ENCODE results near the gene HDAC11.
A peak's percentile ranks its signal among the peaks of the same experiment; 100 is the strongest.

Gene HDAC11

DNA sequence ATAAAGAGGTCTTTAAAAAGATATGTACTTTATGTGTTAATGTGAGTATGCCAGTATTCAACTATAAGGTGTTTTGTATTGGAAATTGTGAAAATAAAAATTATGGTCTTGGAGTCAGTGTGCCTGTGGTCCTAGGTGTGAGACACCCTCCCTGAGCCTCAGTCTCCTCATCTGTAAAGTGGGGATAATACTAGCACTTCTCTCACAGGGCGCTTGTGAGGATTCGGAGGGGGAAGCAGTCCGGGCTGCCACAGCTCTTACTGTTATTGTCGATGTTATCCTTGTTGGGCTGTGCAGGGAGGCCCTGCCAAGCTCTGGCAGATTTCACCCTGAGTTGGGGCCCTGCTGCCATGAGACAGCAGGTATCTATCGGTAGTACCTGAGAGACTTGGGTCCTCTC is 42.1 kb downstream of the HDAC11 start:
- no peaks in the 10 kb centered on the region for H3K9me3 ChIP-seq (ENCODE audit: low read length)
- H3K4me1 ChIP-seq (ENCODE audit: insufficient read depth, low read length): peaks cover 8% of the 10 kb centered on the region
- no peak overlapping the region for H3K9ac ChIP-seq (ENCODE audit: low read length)
- no peak overlapping the region for H3K4me3 ChIP-seq (ENCODE audit: low read depth in 1 of 2, low read length in 2 of 2)
- no peak overlapping the region for H3K27ac ChIP-seq (ENCODE audit: low read depth, low read length)
- no peaks in the 10 kb centered on the region for H3K36me3 ChIP-seq (ENCODE audit: insufficient read depth, low read length)
- H3K27me3 ChIP-seq (ENCODE audit: control insufficient read depth in 1 of 2, insufficient read depth in 2 of 2, low read length in 2 of 2): no peaks in the 10 kb centered on the region

DNA sequence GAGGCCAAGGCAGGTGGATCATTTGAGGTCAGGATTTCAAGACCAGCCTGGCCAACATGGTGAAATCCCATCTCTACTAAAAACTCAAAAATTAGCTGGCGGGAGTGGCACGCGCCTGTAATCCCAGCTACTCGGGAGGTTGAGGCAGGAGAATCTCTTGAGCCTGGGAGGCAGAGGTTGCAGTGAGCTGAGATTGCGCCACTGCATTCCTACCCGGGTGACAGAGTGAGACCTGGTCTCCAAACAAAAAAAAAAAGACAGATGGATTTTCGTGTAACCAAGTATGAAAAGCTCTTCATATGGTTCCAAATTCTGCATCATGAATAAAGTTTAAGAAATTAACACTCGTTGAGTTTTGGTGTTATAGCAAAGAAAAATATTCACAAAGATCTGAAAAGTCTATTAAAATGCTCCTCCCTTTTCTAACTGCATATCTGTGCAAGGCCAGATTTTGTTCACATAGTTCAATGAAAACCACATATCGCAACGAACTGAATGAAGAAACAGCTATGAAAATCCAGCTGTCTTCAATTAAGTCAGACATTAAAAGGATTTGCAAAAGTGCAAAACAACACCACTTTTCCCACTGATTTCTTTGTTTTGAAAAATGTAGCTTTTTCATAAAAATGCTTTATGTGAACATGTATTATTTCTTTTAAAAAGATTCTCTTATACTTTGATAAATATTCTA is 45.0 kb downstream of the HDAC11 start:
- H3K27ac ChIP-seq (ENCODE audit: low read depth, low read length): no peak overlapping the region

DNA sequence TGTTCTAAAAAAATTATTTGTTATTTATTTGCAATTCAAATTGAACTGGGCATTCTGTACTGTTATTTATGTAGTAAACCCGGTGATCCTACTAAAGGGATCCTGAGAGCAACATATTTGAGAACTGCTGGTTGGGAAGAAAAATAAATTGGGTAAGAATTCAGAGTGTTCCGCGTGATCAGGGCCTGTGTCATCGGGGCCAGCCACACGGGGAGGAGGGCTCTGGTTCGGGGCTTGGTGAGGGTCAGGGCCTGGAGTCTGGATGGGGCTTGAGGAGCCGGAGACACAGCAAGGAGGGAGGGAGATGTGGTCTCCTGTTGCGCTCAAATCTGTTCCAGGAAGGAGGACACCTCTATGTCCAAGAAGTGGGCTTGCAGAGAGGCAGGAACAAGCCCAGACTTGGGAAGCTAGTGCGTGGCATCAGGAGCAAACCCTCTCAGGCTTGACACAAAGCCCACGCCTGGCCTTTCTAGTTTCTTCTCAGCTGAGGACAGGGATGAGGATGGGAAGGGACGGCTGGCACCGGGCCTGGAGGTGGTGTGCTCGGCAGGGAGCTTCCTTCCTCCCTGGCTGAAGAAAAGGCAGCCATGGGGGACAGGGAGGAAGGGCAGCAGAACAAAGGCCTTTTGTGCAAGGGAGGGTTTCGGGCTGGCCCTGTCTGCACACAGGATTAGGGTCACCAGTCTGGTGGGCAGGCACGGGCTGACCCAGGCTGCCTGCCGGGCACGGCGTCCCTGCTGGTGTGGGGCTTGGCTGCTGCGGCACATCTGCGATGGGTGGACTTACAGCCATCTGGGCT is 45.9 kb downstream of the HDAC11 start:
- Histone ChIP-seq H3K27me3 (ENCODE audit: control insufficient read depth in 1 of 2, insufficient read depth in 2 of 2, low read length in 2 of 2) (no peaks in the 10 kb centered on the region), H3K4me3 (ENCODE audit: low read depth in 1 of 2, low read length in 2 of 2) (no peak overlapping the region), H3K9ac (ENCODE audit: low read length) (no peak overlapping the region), H3K36me3 (ENCODE audit: insufficient read depth, low read length) (no peaks in the 10 kb centered on the region), H3K4me1 (ENCODE audit: insufficient read depth, low read length) (no peaks in the 10 kb centered on the region), H3K27ac (ENCODE audit: low read depth, low read length) (peak overlapping the region; percentile 34), H3K9me3 (ENCODE audit: low read length) (no peaks in the 10 kb centered on the region)

More for the DNA sequence above, 45.0 kb downstream of the HDAC11 start:
- Histone ChIP-seq H3K4me3 (ENCODE audit: low read depth in 1 of 2, low read length in 2 of 2) (no peak overlapping the region), H3K4me1 (ENCODE audit: insufficient read depth, low read length) (no peaks in the 10 kb centered on the region), H3K36me3 (ENCODE audit: insufficient read depth, low read length) (no peaks in the 10 kb centered on the region), H3K9ac (ENCODE audit: low read length) (no peak overlapping the region), H3K27me3 (ENCODE audit: control insufficient read depth in 1 of 2, insufficient read depth in 2 of 2, low read length in 2 of 2) (no peaks in the 10 kb centered on the region), H3K9me3 (ENCODE audit: low read length) (no peaks in the 10 kb centered on the region)

DNA sequence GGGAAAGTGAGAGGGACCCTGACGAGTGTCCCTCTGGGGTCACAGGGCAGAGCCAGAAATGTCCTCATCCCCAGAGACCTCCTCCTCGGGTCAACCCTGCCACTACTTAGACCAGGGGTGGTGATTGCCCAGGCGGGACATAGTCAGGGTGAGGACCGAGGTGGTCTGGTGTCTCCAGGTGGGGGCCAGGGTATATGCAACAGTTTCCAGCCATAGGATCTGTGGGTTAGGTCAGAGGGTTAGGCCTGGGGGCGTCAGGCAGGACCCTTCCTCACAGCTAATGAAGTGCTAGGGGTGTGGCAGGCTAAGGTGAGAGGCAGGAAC is 46.5 kb downstream of the HDAC11 start:
- no peaks in the 10 kb centered on the region for H3K4me1 ChIP-seq (ENCODE audit: insufficient read depth, low read length)
- no peak overlapping the region for H3K4me3 ChIP-seq (ENCODE audit: low read depth in 1 of 2, low read length in 2 of 2)
- H3K27ac ChIP-seq (ENCODE audit: low read depth, low read length): peak overlapping the region; percentile 34
- H3K36me3 ChIP-seq (ENCODE audit: insufficient read depth, low read length): no peaks in the 10 kb centered on the region
- H3K9ac ChIP-seq (ENCODE audit: low read length): no peak overlapping the region
- H3K27me3 ChIP-seq (ENCODE audit: control insufficient read depth in 1 of 2, insufficient read depth in 2 of 2, low read length in 2 of 2): no peaks in the 10 kb centered on the region
- H3K9me3 ChIP-seq (ENCODE audit: low read length): no peaks in the 10 kb centered on the region

DNA sequence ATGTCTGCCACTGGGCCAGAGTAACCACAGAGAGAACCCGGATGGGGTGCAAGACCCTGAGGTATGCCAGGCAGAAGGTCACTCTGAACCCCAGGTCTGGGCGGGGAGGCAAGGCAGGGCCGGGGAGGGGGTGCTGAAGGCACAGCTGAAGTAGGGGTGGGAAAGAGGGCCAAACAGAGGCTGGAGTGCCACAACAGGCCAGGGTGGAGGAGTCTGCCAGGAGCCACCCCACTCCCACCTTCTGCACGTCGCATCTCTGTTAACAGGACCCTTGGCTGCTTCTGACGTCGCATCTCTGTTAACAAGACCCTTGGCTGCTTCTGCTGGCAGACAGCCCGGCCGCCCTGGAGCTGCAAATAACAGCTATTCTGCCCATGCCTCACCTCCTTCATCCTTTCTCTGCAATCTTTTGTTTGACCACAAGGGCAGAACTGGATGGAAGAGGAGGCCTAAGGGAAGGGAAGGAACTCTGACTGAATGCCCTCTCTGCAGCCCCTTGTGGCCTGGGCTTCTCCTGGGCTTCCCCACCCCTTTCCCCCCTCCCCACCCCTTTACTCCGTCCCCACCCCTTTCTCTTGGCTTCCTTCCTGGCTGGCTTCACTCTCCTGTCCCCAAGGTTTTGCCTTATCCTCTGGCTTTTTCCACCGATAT is 48.2 kb downstream of the HDAC11 start:
- no peaks in the 10 kb centered on the region for H3K4me1 ChIP-seq (ENCODE audit: insufficient read depth, low read length)
- H3K36me3 ChIP-seq (ENCODE audit: insufficient read depth, low read length): no peaks in the 10 kb centered on the region
- no peak overlapping the region for H3K4me3 ChIP-seq (ENCODE audit: low read depth in 1 of 2, low read length in 2 of 2)
- no peaks in the 10 kb centered on the region for H3K27me3 ChIP-seq (ENCODE audit: control insufficient read depth in 1 of 2, insufficient read depth in 2 of 2, low read length in 2 of 2)
- H3K9me3 ChIP-seq (ENCODE audit: low read length): no peaks in the 10 kb centered on the region
- no peak overlapping the region for H3K9ac ChIP-seq (ENCODE audit: low read length)
- no peak overlapping the region for H3K27ac ChIP-seq (ENCODE audit: low read depth, low read length)

DNA sequence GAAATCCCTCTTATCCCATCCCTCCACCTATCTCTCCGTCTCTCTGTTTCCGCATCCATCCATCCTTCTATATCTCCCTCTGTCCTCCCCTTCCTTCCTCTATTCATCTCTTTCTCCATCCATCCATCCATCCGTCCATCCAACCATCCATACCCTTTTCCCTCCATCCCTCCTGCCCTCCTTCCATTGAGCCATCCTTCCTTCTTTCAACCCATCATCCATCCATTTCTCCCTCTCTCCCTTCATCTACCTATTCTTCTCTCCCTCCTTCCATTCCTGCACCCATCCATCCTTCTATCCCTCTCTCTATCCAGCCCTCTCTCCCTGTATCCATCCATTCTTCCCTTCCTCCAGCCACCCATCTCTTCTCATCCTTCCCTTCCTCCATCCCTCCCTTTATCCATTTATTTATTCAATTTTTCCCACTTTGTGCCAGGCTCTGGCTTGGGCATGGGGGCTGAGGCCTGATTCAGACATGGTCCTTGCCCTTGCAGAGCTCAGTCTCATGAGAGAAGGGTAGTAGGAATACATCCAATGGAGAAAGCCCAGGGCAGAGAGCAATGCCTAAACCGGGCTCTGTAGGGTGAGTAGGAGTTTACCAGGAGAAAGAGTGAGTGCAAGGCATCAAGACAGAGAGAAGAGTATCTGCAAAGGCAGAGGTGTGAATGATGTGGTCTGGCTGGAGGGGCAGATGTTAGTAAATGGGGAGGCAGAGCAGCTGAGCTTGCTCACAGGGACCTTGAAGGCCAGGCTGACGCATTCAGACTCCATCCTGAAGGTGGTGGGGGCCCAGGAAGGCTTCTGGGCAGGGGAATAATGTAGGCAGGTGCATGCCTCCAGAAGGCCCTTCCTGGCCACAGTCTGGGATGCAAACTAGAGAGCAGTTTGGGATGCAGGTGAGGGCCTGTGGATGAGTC is 49.3 kb downstream of the HDAC11 start:
- Histone ChIP-seq H3K27ac (ENCODE audit: low read depth, low read length) (no peak overlapping the region), H3K9ac (ENCODE audit: low read length) (no peak overlapping the region), H3K27me3 (ENCODE audit: control insufficient read depth in 1 of 2, insufficient read depth in 2 of 2, low read length in 2 of 2) (no peaks in the 10 kb centered on the region), H3K4me3 (ENCODE audit: low read depth in 1 of 2, low read length in 2 of 2) (no peak overlapping the region), H3K36me3 (ENCODE audit: insufficient read depth, low read length) (no peaks in the 10 kb centered on the region), H3K9me3 (ENCODE audit: low read length) (no peaks in the 10 kb centered on the region), H3K4me1 (ENCODE audit: insufficient read depth, low read length) (no peaks in the 10 kb centered on the region)

DNA sequence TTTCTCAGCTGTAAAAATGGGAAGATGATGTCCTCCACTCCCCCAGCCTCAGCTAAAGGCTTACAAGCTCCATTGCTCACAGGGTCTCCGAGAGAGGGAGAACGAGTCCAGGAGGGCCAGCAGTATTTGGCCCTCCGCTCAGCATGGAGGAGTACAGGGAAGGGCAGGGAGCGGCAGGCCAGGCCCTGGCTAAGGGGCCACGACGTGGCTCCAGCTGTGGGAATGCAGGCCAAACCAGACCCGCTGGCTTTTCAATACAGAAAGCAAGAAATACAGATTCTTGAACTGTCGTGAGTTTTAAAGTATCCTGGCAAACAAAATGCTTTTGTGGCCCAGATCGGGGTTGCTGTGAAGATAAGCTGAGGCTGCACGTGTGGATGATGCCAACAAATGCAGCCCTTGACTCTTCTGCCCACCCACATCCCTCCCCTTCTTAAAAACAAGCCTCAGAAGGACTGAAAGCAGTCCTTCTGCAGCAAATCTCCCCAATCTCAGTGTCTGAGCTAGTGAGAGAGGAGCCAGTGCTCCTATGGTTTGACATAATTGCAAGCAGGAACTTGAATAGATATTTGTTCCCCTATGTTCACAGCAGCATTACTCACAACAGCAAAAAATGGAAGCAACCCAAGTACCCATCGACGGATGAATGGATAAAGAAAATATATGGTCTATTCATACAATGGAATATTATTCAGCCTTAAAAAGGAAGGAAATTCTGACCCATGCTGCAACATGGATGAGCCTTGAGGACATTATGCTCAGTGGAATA is 50.3 kb downstream of the HDAC11 start:
- Histone ChIP-seq H3K9me3 (ENCODE audit: low read length) (no peaks in the 10 kb centered on the region), H3K36me3 (ENCODE audit: insufficient read depth, low read length) (no peaks in the 10 kb centered on the region), H3K27me3 (ENCODE audit: control insufficient read depth in 1 of 2, insufficient read depth in 2 of 2, low read length in 2 of 2) (no peaks in the 10 kb centered on the region), H3K4me1 (ENCODE audit: insufficient read depth, low read length) (no peaks in the 10 kb centered on the region), H3K27ac (ENCODE audit: low read depth, low read length) (no peak overlapping the region), H3K4me3 (ENCODE audit: low read depth in 1 of 2, low read length in 2 of 2) (no peak overlapping the region), H3K9ac (ENCODE audit: low read length) (no peak overlapping the region)

DNA sequence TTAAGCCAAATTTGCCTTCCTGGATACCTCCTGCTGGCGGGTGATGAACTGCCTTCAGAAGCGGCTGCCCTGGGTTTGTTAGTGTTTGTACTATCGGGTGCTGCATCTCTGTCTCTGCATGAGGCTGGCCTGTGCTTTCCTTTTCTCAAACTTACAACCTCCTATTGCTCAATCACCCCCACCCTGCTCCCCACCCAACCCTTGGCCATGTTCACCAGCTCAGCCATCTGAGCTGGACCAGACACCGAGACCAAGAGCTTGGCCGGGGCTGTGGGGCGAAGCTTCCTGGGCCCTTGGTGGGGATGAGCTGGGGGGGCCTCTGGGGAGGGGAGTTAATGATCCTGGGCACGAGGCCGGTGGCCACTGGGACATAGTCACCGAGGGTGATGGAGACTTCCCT is 52.0 kb downstream of the HDAC11 start:
- Histone ChIP-seq H3K36me3 (ENCODE audit: insufficient read depth, low read length) (no peaks in the 10 kb centered on the region), H3K27me3 (ENCODE audit: control insufficient read depth in 1 of 2, insufficient read depth in 2 of 2, low read length in 2 of 2) (no peaks in the 10 kb centered on the region), H3K9me3 (ENCODE audit: low read length) (no peaks in the 10 kb centered on the region), H3K4me3 (ENCODE audit: low read depth in 1 of 2, low read length in 2 of 2) (no peak overlapping the region), H3K9ac (ENCODE audit: low read length) (no peak overlapping the region), H3K27ac (ENCODE audit: low read depth, low read length) (no peak overlapping the region), H3K4me1 (ENCODE audit: insufficient read depth, low read length) (peaks cover 3% of the 10 kb centered on the region)

DNA sequence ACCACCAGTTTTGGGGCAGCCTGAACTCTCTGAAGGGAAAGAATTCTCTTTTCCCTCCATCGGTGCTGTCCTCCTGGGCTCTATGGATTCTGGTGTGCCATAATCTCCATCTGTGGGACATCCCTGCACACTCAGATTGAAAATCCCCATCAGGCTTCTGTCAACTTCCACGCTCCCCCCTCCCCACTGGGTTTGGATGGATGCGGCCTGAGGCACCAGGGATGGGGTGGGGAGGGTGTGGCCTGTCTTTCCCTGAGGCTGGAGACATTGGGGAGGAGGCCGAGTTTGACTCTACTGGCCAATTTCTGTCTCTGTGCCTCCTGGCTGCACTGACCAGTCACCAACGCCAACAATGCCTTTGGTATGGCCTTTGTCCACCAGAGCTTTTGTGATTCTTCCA is 52.5 kb downstream of the HDAC11 start:
- Histone ChIP-seq H3K27ac (ENCODE audit: low read depth, low read length) (no peak overlapping the region), H3K4me1 (ENCODE audit: insufficient read depth, low read length) (peaks cover 3% of the 10 kb centered on the region), H3K27me3 (ENCODE audit: control insufficient read depth in 1 of 2, insufficient read depth in 2 of 2, low read length in 2 of 2) (no peaks in the 10 kb centered on the region)

DNA sequence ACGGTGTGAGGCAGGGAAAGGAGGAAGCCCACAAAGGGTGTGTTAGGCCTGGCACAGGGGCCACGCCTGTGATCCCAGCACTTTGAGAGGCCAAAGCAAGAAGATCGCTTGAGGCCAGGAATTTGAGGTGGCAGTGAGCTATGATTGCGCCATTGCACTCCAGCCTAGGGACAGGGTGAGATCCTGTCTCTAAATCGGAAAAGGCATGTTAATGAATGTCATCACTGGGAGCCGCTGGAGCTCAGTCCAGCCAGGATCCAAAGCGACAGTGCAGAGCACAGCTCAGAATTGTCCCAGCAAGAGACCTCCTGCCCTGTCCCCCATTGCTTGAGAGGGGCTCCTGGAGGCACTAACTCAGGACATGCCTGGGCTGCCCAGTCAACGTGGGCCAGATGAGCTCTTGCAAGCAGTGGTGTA is 53.8 kb downstream of the HDAC11 start:
- no peaks in the 10 kb centered on the region for H3K9me3 ChIP-seq (ENCODE audit: low read length)
- H3K4me3 ChIP-seq (ENCODE audit: low read depth in 1 of 2, low read length in 2 of 2): no peak overlapping the region
- no peak overlapping the region for H3K27ac ChIP-seq (ENCODE audit: low read depth, low read length)
- no peak overlapping the region for H3K9ac ChIP-seq (ENCODE audit: low read length)
- H3K27me3 ChIP-seq (ENCODE audit: control insufficient read depth in 1 of 2, insufficient read depth in 2 of 2, low read length in 2 of 2): no peaks in the 10 kb centered on the region
- H3K36me3 ChIP-seq (ENCODE audit: insufficient read depth, low read length): no peaks in the 10 kb centered on the region
- peaks cover 3% of the 10 kb centered on the region for H3K4me1 ChIP-seq (ENCODE audit: insufficient read depth, low read length)

More for the DNA sequence above, 52.5 kb downstream of the HDAC11 start:
- H3K9ac ChIP-seq (ENCODE audit: low read length): no peak overlapping the region
- no peak overlapping the region for H3K4me3 ChIP-seq (ENCODE audit: low read depth in 1 of 2, low read length in 2 of 2)
- no peaks in the 10 kb centered on the region for H3K36me3 ChIP-seq (ENCODE audit: insufficient read depth, low read length)
- H3K9me3 ChIP-seq (ENCODE audit: low read length): no peaks in the 10 kb centered on the region
